ENCODE results near the gene COPA. TPM values are rescaled to one million over a fixed set of nuclear protein-coding genes. Genes with fewer than 3 reads are reported as not detected.

Gene COPA
- total RNA-seq, 1 donor from 2014 or later: 143 TPM

- TF ChIP-seq CTCF (IDR thresholded peaks at IDR 0.05; ENCODE audit: unreplicated experiment): no peak
- Mint-ChIP-seq H3K4me3 (ENCODE audit: low read depth) (no peak overlapping the region), H3K27ac (no peak overlapping the region), H3K27me3 (peaks cover 35% of the 10 kb centered on the region), H3K9me3 (ENCODE audit: low read depth) (no peaks in the 10 kb centered on the region), H3K36me3 (ENCODE audit: insufficient read depth) (no peaks in the 10 kb centered on the region), H3K4me1 (ENCODE audit: low read depth) (peaks cover 4% of the 10 kb centered on the region)
- no peak for DNase-seq (ENCODE audit: low spot score, unreplicated experiment)
These were observed 32.9 kb upstream of the COPA start for GRCh38 chr1:160375788-160376524.

GRCh38 chr1:160374306-160375110 lies 31.5 kb upstream of the COPA start:
- Mint-ChIP-seq H3K4me1 (ENCODE audit: low read depth) (peaks cover 4% of the 10 kb centered on the region), H3K36me3 (ENCODE audit: insufficient read depth) (no peaks in the 10 kb centered on the region), H3K4me3 (ENCODE audit: low read depth) (no peak overlapping the region), H3K9me3 (ENCODE audit: low read depth) (no peaks in the 10 kb centered on the region), H3K27ac (no peak overlapping the region), H3K27me3 (peaks cover 30% of the 10 kb centered on the region)
- no peak for TF ChIP-seq CTCF (IDR thresholded peaks at IDR 0.05; ENCODE audit: unreplicated experiment)
- DNase-seq (ENCODE audit: low spot score, unreplicated experiment): no peak

GRCh38 chr1:160373696-160374095 lies 30.6 kb upstream of the COPA start:
- no peak for DNase-seq (ENCODE audit: low spot score, unreplicated experiment)
- peaks cover 24% of the 10 kb centered on the region for H3K27me3 Mint-ChIP-seq

GRCh38 chr1:160371756-160372155 lies 28.7 kb upstream of the COPA start:
- no peak for TF ChIP-seq CTCF (IDR thresholded peaks at IDR 0.05; ENCODE audit: unreplicated experiment)
- Mint-ChIP-seq H3K9me3 (ENCODE audit: low read depth) (no peaks in the 10 kb centered on the region), H3K27me3 (peaks cover 18% of the 10 kb centered on the region), H3K4me1 (ENCODE audit: low read depth) (peaks cover 4% of the 10 kb centered on the region), H3K4me3 (ENCODE audit: low read depth) (no peak overlapping the region), H3K27ac (no peak overlapping the region), H3K36me3 (ENCODE audit: insufficient read depth) (no peaks in the 10 kb centered on the region)
- no peak for DNase-seq (ENCODE audit: low spot score, unreplicated experiment)

More at GRCh38 chr1:160373696-160374095, 30.6 kb upstream of the COPA start:
- no peaks in the 10 kb centered on the region for H3K36me3 Mint-ChIP-seq (ENCODE audit: insufficient read depth)
- TF ChIP-seq CTCF (IDR thresholded peaks at IDR 0.05; ENCODE audit: unreplicated experiment): no peak
- peaks cover 4% of the 10 kb centered on the region for H3K4me1 Mint-ChIP-seq (ENCODE audit: low read depth)
- H3K27ac Mint-ChIP-seq: no peak overlapping the region
- H3K4me3 Mint-ChIP-seq (ENCODE audit: low read depth): no peak overlapping the region
- H3K9me3 Mint-ChIP-seq (ENCODE audit: low read depth): no peaks in the 10 kb centered on the region

GRCh38 chr1:160371346-160371631 lies 28.2 kb upstream of the COPA start:
- no peaks in the 10 kb centered on the region for H3K9me3 Mint-ChIP-seq (ENCODE audit: low read depth)
- no peak for TF ChIP-seq CTCF (IDR thresholded peaks at IDR 0.05; ENCODE audit: unreplicated experiment)
- no peaks in the 10 kb centered on the region for H3K36me3 Mint-ChIP-seq (ENCODE audit: insufficient read depth)
- no peak overlapping the region for H3K4me3 Mint-ChIP-seq (ENCODE audit: low read depth)
- no peak overlapping the region for H3K27ac Mint-ChIP-seq
- H3K27me3 Mint-ChIP-seq: peaks cover 14% of the 10 kb centered on the region
- H3K4me1 Mint-ChIP-seq (ENCODE audit: low read depth): peaks cover 2% of the 10 kb centered on the region
- DNase-seq (ENCODE audit: low spot score, unreplicated experiment): no peak

All from progenitor cell of endocrine pancreas (in vitro differentiated cells).